PC-9 (cell line): Measurements from ENCODE around the gene CUX1.

Source experiments
- CTCF ChIP-seq: fragments of 200-600 bp; sonication (generic); conservative IDR thresholded peaks from 2 replicates; pipeline ENCODE4 v1.6.1; 2017; ENCODE audit warnings: mixed run types, antibody characterized with exemption, mild to moderate bottlenecking, moderate library complexity
- EZH2 ChIP-seq: fragments of 200-600 bp; sonication (generic); IDR thresholded peaks from 2 replicates; pipeline ENCODE4 v1.8.0; 2017; ENCODE audit warnings: antibody characterized with exemption, low read depth

GRCh38 chr7:101779267-101779666 is 38.2 kb upstream of the CUX1 start:
- no peak for TF ChIP-seq CTCF
- no peak for TF ChIP-seq EZH2
